Liver (tissue), 9 donors: ENCODE data around the gene DHPS. TPM values are rescaled to one million over a fixed set of nuclear protein-coding genes. Genes with fewer than 3 reads are reported as not detected.

Experiments used
- DNase-seq: peaks from one replicate; pipeline ENCODE4 v3.0.0-alpha.2; 2017; ENCODE audit warnings: low spot score
- H3K27ac ChIP-seq, 2 donors: one replicate each; pipeline ENCODE4 v1.7.0; 2013; ENCODE audit warnings: inconsistent platforms in 2 of 2, low read length in 2 of 2, control low read depth in 1 of 2, low read depth in 1 of 2, mild to moderate bottlenecking in 1 of 2
- H3K27me3 ChIP-seq, 4 donors: one replicate each; pipeline versions ENCODE4 v1.6.1 to v1.7.0; 2013; ENCODE audit warnings: low read length in 3 of 4, inconsistent platforms in 1 of 4, mild to moderate bottlenecking in 1 of 4, moderate library complexity in 1 of 4; ENCODE audit not compliant: control insufficient read depth in 4 of 4, insufficient read depth in 4 of 4
- H3K36me3 ChIP-seq, 4 donors: one replicate each; pipeline versions ENCODE4 v1.6.1 to v1.7.0; 2013; ENCODE audit warnings: low read length in 3 of 4, mild to moderate bottlenecking in 3 of 4, low read depth in 1 of 4, moderate library complexity in 1 of 4; ENCODE audit not compliant: control insufficient read depth in 4 of 4, insufficient read depth in 3 of 4
- H3K4me1 ChIP-seq, 4 donors: one replicate each; pipeline versions ENCODE4 v1.6.1 to v1.7.0; 2013; ENCODE audit warnings: low read length in 3 of 4, mild to moderate bottlenecking in 3 of 4, moderate library complexity in 1 of 4; ENCODE audit not compliant: control insufficient read depth in 4 of 4, insufficient read depth in 4 of 4
- H3K4me3 ChIP-seq, 3 donors: one replicate each; pipeline versions ENCODE4 v1.6.1 to v1.7.0; 2013; ENCODE audit warnings: low read length in 3 of 3, control low read depth in 1 of 3, low read depth in 1 of 3, mild to moderate bottlenecking in 1 of 3
- H3K9ac ChIP-seq, 2 donors: one replicate each; pipeline ENCODE4 v1.7.0; 2013; ENCODE audit warnings: low read length in 2 of 2, mild to moderate bottlenecking in 2 of 2, moderate library complexity in 2 of 2, control low read depth in 1 of 2, low read depth in 1 of 2
- H3K9me3 ChIP-seq, 4 donors: one replicate each; pipeline versions ENCODE4 v1.6.1 to v1.7.0; 2013; ENCODE audit warnings: low read length in 3 of 4; ENCODE audit not compliant: control insufficient read depth in 4 of 4
- CTCF ChIP-seq: fragments of 150-350 bp; IDR thresholded peaks from 2 replicates; pipeline ENCODE4 v1.5.1; 2017; ENCODE audit warnings: improper control_type of control experiment, low read depth, low read length; ENCODE audit not compliant: missing input control
- EGR1 ChIP-seq, 2 donors: IDR thresholded peaks; 2 replicates each; pipeline ENCODE4 v1.6.1; 2016 to 2018; ENCODE audit warnings: antibody characterized with exemption in 2 of 2, low read depth in 2 of 2
- FOXA1 ChIP-seq: IDR thresholded peaks from 2 replicates; pipeline ENCODE4 v1.6.1; 2016; ENCODE audit warnings: antibody characterized with exemption
- FOXA2 ChIP-seq: IDR thresholded peaks from 2 replicates; pipeline ENCODE4 v1.6.1; 2016; ENCODE audit warnings: antibody characterized with exemption
- GABPA ChIP-seq, 2 donors: IDR thresholded peaks in 1 of 2; conservative IDR thresholded peaks in 1 of 2; 2 replicates each; pipeline ENCODE4 v1.6.1; 2016; ENCODE audit warnings: antibody characterized with exemption in 2 of 2, mild to moderate bottlenecking in 1 of 2, moderate library complexity in 1 of 2
- HNF4A ChIP-seq, 2 donors: conservative IDR thresholded peaks; 2 replicates each; pipeline ENCODE4 v1.6.1; 2016; ENCODE audit warnings: antibody characterized with exemption in 2 of 2, mild to moderate bottlenecking in 2 of 2
- HNF4G ChIP-seq: IDR thresholded peaks from 2 replicates; pipeline ENCODE4 v1.6.1; 2016; ENCODE audit warnings: antibody characterized with exemption
- JUND ChIP-seq, 2 donors: IDR thresholded peaks; 2 replicates each; pipeline ENCODE4 v1.6.1; 2016; ENCODE audit warnings: antibody characterized with exemption in 2 of 2
- MAX ChIP-seq: IDR thresholded peaks from 2 replicates; pipeline ENCODE4 v1.6.1; 2016; ENCODE audit warnings: antibody characterized with exemption
- NR2F2 ChIP-seq: IDR thresholded peaks from 2 replicates; pipeline ENCODE4 v1.6.1; 2016; ENCODE audit warnings: antibody characterized with exemption
- RAD21 ChIP-seq, 2 donors: IDR thresholded peaks; 2 replicates each; pipeline ENCODE4 v1.6.1; 2016; ENCODE audit warnings: antibody characterized with exemption in 2 of 2, mild to moderate bottlenecking in 2 of 2
- RXRA ChIP-seq, 2 donors: IDR thresholded peaks; 2 replicates each; pipeline ENCODE4 v1.6.1; 2017 to 2018; ENCODE audit warnings: antibody characterized with exemption in 2 of 2, mild to moderate bottlenecking in 1 of 2
- SP1 ChIP-seq: IDR thresholded peaks from 2 replicates; pipeline ENCODE4 v1.6.1; 2018; ENCODE audit warnings: antibody characterized with exemption, mild to moderate bottlenecking
- TAF1 ChIP-seq: conservative IDR thresholded peaks from 2 replicates; pipeline ENCODE4 v1.6.1; 2016; ENCODE audit warnings: antibody characterized with exemption, mild to moderate bottlenecking
- YY1 ChIP-seq: IDR thresholded peaks from 2 replicates; pipeline ENCODE4 v1.6.1; 2016; ENCODE audit warnings: antibody characterized with exemption, mild to moderate bottlenecking
- WGBS: extraction: QIAGEN DNeasy Blood & Tissue Kit; methylation state at CpG from one replicate; pipeline ENCODE4 v1.1.7; 2013; 5-methylcytosine and 5-hydroxymethylcytosine counted together
- polyA plus RNA-seq, 2 donors: library from polyadenylated mRNA; stranded (reverse) in 1 of 2; unstranded in 1 of 2; fragments of 200-250 nt in 1 of 2; fragments of >200 nt in 1 of 2; fragmentation: Nextera tagmentation in 1 of 2; extraction: Ambion mirVana in 1 of 2; gene quantifications; one replicate each; pipeline versions ENCODE4 v1.2.1 to v1.2.3, GENCODE V29; 2013 to 2015
- total RNA-seq, 2 donors: library from RNA; depleted of rRNA; stranded (reverse); fragments of >200 nt; gene quantifications; one replicate each; pipeline ENCODE4 v1.2.3, GENCODE V29; 2014
- TF ChIP-seq, protein P1 (sequence below): IDR thresholded peaks from 2 replicates; pipeline ENCODE4 v1.6.1; 2016; ENCODE audit warnings: antibody characterized with exemption
- TF ChIP-seq, protein P2 (sequence below): IDR thresholded peaks from 2 replicates; pipeline ENCODE4 v1.6.1; 2016; ENCODE audit warnings: antibody characterized with exemption, mild to moderate bottlenecking
- TF ChIP-seq, protein P3 (sequence below): IDR thresholded peaks from 2 replicates; pipeline ENCODE4 v1.6.1; 2016; ENCODE audit warnings: antibody characterized with exemption
- donor health status: healthy.
- donor health status: healthy.
- donor health status: healthy.
- donor health status: healthy.
- donor health status: healthy.

The DHPS gene
- total and polyA plus RNA-seq, 4 donors: 29.1 to 53.9 (median 42.6) TPM

GRCh38 chr19:12668932-12669269 is 12.8 kb downstream of the DHPS start:
- Histone ChIP-seq H3K9me3 (no peaks in the 10 kb centered on the region), H3K9ac (peak overlapping the region; percentile 88 to 97), H3K4me1 (peaks cover 19 to 46% (median 41%) of the 10 kb centered on the region in 4 donors), H3K36me3 (peaks cover 0 to 11% (median 1%) of the 10 kb centered on the region in 4 donors), H3K4me3 (peak overlapping the region; percentile 74 to 99 (median 89)), H3K27ac (peak overlapping the region; percentile 95 to 96), H3K27me3 (no peaks in the 10 kb centered on the region)
- peak; percentile 71 for DNase-seq
- under 1% methylated on average over 24 of the region's 24 CpGs for WGBS
- TF ChIP-seq SP1 (no peak), FOXA1 (no peak), FOXA2 (no peak), MAX (no peak), HNF4G (no peak), GABPA (IDR thresholded peaks at IDR 0.05 in 1 of 2, conservative IDR thresholded peaks at IDR 0.05 in 1 of 2) (no peak), HNF4A (conservative IDR thresholded peaks at IDR 0.05) (no peak), JUND (IDR thresholded peaks at IDR 0.05) (no peak), YY1 (no peak)
- TF ChIP-seq, protein P1, sequence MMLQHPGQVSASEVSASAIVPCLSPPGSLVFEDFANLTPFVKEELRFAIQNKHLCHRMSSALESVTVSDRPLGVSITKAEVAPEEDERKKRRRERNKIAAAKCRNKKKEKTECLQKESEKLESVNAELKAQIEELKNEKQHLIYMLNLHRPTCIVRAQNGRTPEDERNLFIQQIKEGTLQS: no peak
- TF ChIP-seq, protein P2, sequence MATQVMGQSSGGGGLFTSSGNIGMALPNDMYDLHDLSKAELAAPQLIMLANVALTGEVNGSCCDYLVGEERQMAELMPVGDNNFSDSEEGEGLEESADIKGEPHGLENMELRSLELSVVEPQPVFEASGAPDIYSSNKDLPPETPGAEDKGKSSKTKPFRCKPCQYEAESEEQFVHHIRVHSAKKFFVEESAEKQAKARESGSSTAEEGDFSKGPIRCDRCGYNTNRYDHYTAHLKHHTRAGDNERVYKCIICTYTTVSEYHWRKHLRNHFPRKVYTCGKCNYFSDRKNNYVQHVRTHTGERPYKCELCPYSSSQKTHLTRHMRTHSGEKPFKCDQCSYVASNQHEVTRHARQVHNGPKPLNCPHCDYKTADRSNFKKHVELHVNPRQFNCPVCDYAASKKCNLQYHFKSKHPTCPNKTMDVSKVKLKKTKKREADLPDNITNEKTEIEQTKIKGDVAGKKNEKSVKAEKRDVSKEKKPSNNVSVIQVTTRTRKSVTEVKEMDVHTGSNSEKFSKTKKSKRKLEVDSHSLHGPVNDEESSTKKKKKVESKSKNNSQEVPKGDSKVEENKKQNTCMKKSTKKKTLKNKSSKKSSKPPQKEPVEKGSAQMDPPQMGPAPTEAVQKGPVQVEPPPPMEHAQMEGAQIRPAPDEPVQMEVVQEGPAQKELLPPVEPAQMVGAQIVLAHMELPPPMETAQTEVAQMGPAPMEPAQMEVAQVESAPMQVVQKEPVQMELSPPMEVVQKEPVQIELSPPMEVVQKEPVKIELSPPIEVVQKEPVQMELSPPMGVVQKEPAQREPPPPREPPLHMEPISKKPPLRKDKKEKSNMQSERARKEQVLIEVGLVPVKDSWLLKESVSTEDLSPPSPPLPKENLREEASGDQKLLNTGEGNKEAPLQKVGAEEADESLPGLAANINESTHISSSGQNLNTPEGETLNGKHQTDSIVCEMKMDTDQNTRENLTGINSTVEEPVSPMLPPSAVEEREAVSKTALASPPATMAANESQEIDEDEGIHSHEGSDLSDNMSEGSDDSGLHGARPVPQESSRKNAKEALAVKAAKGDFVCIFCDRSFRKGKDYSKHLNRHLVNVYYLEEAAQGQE: no peak

DNA sequence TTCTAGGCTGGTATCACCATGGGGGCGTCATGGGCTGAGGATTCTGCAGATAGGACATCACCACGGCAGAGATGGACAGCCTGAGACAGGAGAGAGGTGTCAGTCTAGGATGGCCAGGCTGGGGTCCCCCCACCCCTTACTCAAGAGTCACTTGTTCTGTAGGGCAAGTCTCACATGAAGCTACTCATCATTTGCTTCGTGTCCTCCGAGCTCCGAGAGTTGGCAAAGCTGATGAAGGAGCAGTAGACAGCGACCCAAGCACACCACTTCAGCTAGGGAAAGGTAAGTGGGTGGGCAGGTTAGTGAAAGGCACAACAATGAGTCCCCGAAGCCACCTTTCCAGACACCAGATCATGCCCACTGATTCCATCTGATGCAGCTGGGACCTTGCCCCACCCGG is 13.3 kb downstream of the DHPS start:
- DNase-seq: no peak
- Histone ChIP-seq H3K9me3 (no peaks in the 10 kb centered on the region), H3K27me3 (no peaks in the 10 kb centered on the region), H3K36me3 (peaks cover 0 to 17% (median under 1%) of the 10 kb centered on the region in 4 donors), H3K9ac (peak overlapping the region in 1 of 2 donors; percentile 88), H3K4me1 (peaks cover 19 to 46% (median 41%) of the 10 kb centered on the region in 4 donors), H3K27ac (peak overlapping the region; percentile 95 to 96), H3K4me3 (peak overlapping the region; percentile 74 to 99 (median 89))
- WGBS: 76% methylated on average over 8 of the region's 8 CpGs
- TF ChIP-seq EGR1 (IDR thresholded peaks at IDR 0.05; ENCODE audit: low read depth in 2 of 2) (no peak), HNF4A (conservative IDR thresholded peaks at IDR 0.05) (no peak), TAF1 (no peak), JUND (IDR thresholded peaks at IDR 0.05) (no peak), NR2F2 (no peak), MAX (no peak), RXRA (IDR thresholded peaks at IDR 0.05) (no peak), SP1 (no peak), GABPA (IDR thresholded peaks at IDR 0.05 in 1 of 2, conservative IDR thresholded peaks at IDR 0.05 in 1 of 2) (no peak), HNF4G (no peak), FOXA2 (no peak), CTCF (no peak), RAD21 (IDR thresholded peaks at IDR 0.05) (no peak), YY1 (no peak), FOXA1 (no peak)
- TF ChIP-seq, protein P1: no peak
- TF ChIP-seq, protein P3, sequence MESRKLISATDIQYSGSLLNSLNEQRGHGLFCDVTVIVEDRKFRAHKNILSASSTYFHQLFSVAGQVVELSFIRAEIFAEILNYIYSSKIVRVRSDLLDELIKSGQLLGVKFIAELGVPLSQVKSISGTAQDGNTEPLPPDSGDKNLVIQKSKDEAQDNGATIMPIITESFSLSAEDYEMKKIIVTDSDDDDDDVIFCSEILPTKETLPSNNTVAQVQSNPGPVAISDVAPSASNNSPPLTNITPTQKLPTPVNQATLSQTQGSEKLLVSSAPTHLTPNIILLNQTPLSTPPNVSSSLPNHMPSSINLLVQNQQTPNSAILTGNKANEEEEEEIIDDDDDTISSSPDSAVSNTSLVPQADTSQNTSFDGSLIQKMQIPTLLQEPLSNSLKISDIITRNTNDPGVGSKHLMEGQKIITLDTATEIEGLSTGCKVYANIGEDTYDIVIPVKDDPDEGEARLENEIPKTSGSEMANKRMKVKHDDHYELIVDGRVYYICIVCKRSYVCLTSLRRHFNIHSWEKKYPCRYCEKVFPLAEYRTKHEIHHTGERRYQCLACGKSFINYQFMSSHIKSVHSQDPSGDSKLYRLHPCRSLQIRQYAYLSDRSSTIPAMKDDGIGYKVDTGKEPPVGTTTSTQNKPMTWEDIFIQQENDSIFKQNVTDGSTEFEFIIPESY: no peak
- TF ChIP-seq, protein P2: no peak
